Prostate gland (tissue), 2 donors: ENCODE results near the gene LINC00237. TPM values are rescaled to one million over a fixed set of nuclear protein-coding genes. Genes with fewer than 3 reads are reported as not detected.

ENCODE experiments used
- DNase-seq: peaks from one replicate; pipeline ENCODE4 v3.0.0-alpha.2; 2019; ENCODE audit warnings: low spot score
- H3K27ac ChIP-seq, 2 donors: fragments of 200-600 bp; sonication (generic); 2 replicates each; pipeline ENCODE4 v1.5.1; 2017 to 2019
- H3K27me3 ChIP-seq: fragments of 200-600 bp; sonication (generic); replicated peaks from 2 replicates; pipeline ENCODE4 v1.5.1; 2019; ENCODE audit not compliant: insufficient read depth
- H3K36me3 ChIP-seq, 2 donors: fragments of 200-600 bp; sonication (generic); 1 replicate in 1 of 2; 2 replicates in 1 of 2; pipeline versions ENCODE4 v1.5.1 to v1.8.1; 2017 to 2019
- H3K4me1 ChIP-seq: fragments of 200-600 bp; sonication (generic); replicated peaks from 2 replicates; pipeline ENCODE4 v1.5.1; 2019
- H3K4me3 ChIP-seq, 2 donors: fragments of 200-600 bp; sonication (generic); 2 replicates each; pipeline ENCODE4 v1.5.1; 2017 to 2019
- H3K9me3 ChIP-seq: fragments of 200-600 bp; sonication (generic); 2 replicates; pipeline ENCODE4 v1.5.1; 2017
- POLR2A ChIP-seq: fragments of 450-650 bp; IDR thresholded peaks from one replicate; pipeline ENCODE4 v1.6.1; 2016; ENCODE audit warnings: antibody characterized with exemption, mild to moderate bottlenecking
- POLR2AphosphoS5 ChIP-seq: sonication (generic); formaldehyde crosslinking; IDR thresholded peaks from one replicate; pipeline ENCODE4 v1.6.1; 2017; ENCODE audit warnings: antibody characterized with exemption
- WGBS: methylation state at CpG from one replicate; pipeline ENCODE4 v1.1.5; 2018; 5-methylcytosine and 5-hydroxymethylcytosine counted together
- intact Hi-C: fragments of 100-400 bp; cut with DNase I; formaldehyde crosslinking; loops from one replicate; pipeline ENCODE4 v1.14.2; 2022
- total RNA-seq, 2 donors: library from RNA; depleted of rRNA; stranded (reverse); fragments of >200 nt; gene quantifications; one replicate each; pipeline ENCODE4 v1.1.0, GENCODE V29; 2016
- TF ChIP-seq, protein P1 (sequence below), 4 experiments: fragments of 200-600 bp in 2 of 4; fragments of 450-650 bp in 2 of 4; sonication (generic) in 2 of 4; IDR thresholded peaks; 1 replicate in 3 of 4; 2 replicates in 1 of 4; pipeline ENCODE4 v1.5.1; 2016 to 2019; ENCODE audit warnings: antibody characterized with exemption in 4 of 4, mild to moderate bottlenecking in 2 of 4, moderate library complexity in 2 of 4

Gene LINC00237
- total RNA-seq, 2 donors from 2014 or later: not detected

- Histone ChIP-seq H3K4me1 (no peaks in the 10 kb centered on the region), H3K4me3 (no peak overlapping the region), H3K9me3 (no peaks in the 10 kb centered on the region), H3K36me3 (no peaks in the 10 kb centered on the region), H3K27me3 (no peaks in the 10 kb centered on the region), H3K27ac (no peak overlapping the region)
- WGBS: 77% methylated on average over 1 of the region's 1 CpG
- DNase-seq: no peak
- intact Hi-C loops: no loop called here
- TF ChIP-seq, protein P1, sequence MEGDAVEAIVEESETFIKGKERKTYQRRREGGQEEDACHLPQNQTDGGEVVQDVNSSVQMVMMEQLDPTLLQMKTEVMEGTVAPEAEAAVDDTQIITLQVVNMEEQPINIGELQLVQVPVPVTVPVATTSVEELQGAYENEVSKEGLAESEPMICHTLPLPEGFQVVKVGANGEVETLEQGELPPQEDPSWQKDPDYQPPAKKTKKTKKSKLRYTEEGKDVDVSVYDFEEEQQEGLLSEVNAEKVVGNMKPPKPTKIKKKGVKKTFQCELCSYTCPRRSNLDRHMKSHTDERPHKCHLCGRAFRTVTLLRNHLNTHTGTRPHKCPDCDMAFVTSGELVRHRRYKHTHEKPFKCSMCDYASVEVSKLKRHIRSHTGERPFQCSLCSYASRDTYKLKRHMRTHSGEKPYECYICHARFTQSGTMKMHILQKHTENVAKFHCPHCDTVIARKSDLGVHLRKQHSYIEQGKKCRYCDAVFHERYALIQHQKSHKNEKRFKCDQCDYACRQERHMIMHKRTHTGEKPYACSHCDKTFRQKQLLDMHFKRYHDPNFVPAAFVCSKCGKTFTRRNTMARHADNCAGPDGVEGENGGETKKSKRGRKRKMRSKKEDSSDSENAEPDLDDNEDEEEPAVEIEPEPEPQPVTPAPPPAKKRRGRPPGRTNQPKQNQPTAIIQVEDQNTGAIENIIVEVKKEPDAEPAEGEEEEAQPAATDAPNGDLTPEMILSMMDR (IDR thresholded peaks at IDR 0.05): no peak
- TF ChIP-seq POLR2A (no peak), POLR2AphosphoS5 (no peak)
These were observed 41.4 kb upstream of the LINC00237 start for GRCh38 chr20:21147593-21147992.

DNA sequence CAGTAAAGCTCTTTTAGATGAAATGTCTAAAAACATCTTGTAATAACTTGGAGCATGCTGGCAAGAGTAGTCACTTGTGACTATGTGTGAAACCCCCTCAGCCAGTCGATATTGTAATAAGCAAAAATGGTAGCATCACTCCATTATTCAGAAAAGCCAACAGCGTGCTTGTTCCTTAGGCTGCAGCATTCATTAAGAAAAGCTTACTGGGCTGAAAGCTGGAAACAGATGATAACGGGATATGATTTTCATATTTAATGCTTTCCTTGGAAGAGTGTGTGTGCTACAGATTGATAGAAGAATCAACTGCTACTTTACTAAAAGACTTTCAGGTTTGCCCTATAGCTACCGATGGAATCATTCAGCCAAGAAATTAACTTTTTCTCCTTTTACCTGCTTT is 40.1 kb upstream of the LINC00237 start:
- WGBS: 94% methylated on average over 4 of the region's 4 CpGs
- Histone ChIP-seq H3K4me3 (no peak overlapping the region), H3K27me3 (no peaks in the 10 kb centered on the region), H3K36me3 (no peaks in the 10 kb centered on the region), H3K27ac (no peak overlapping the region), H3K4me1 (no peaks in the 10 kb centered on the region), H3K9me3 (no peaks in the 10 kb centered on the region)
- TF ChIP-seq POLR2A (no peak), POLR2AphosphoS5 (no peak)
- TF ChIP-seq, protein P1 (IDR thresholded peaks at IDR 0.05): no peak
- intact Hi-C loops: no loop called here
- no peak for DNase-seq

DNA sequence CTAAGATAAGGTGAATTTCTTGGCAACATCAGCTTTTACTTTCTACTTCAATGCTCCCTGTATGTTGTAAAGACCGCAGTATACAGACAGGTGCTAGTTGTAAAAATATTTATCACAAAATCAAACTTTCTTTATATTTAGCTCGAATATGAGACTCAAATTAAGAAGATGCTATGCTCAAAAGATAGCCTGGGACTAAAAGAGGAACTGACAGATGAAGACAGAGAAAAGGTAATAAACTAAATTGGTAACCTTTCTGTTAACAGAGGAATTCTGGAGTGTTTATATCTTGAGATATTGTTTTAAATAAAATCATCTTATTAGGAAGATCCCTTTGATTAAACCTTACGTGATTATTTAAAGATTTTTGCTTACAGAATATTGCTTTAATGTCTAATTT is 39.3 kb upstream of the LINC00237 start:
- intact Hi-C loops: no loop called here
- TF ChIP-seq POLR2A (no peak), POLR2AphosphoS5 (no peak)
- TF ChIP-seq, protein P1 (IDR thresholded peaks at IDR 0.05): no peak
- Histone ChIP-seq H3K4me1 (no peaks in the 10 kb centered on the region), H3K27me3 (no peaks in the 10 kb centered on the region), H3K4me3 (no peak overlapping the region), H3K36me3 (no peaks in the 10 kb centered on the region), H3K27ac (no peak overlapping the region), H3K9me3 (no peaks in the 10 kb centered on the region)
- DNase-seq: no peak
- WGBS: 78% methylated on average over 3 of the region's 3 CpGs

DNA sequence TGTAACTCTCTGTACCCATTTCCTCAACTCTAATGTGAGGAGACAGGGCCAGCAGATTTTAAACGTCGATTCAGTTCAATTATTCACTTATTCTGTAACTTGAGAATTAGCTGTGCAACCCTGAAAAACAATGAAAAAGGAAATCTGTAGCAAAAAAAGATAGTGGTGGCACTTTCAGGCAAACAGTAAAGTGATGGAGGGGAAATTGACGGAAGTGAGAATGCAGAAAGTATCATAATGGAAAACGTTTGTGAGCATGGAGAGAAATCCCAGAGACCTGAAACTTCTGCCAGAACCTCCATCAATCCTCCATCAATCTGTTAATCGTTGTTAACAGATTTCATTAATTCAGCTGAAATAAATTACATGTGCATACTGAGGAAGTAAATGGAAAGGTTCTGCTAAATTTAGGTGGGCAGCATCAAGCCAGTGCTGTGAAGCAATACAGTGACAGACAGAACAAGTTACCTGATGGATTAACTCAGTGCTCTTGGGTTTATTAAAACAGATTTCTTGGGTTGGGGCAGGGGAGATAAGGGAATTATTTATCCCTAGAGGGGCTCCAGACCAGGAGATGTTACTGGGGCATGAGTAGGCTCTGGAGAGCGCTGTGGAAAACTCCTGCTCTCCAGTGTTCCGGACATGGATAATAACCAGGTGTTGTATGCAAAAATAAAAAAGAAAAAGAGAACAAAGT is 37.2 kb upstream of the LINC00237 start:
- Histone ChIP-seq H3K27me3 (no peaks in the 10 kb centered on the region), H3K9me3 (no peaks in the 10 kb centered on the region), H3K27ac (no peak overlapping the region), H3K4me3 (no peak overlapping the region), H3K36me3 (no peaks in the 10 kb centered on the region), H3K4me1 (no peaks in the 10 kb centered on the region)
- intact Hi-C loops: no loop called here
- TF ChIP-seq POLR2AphosphoS5 (no peak), POLR2A (no peak)
- TF ChIP-seq, protein P1 (IDR thresholded peaks at IDR 0.05): no peak
- no peak for DNase-seq
- 87% methylated on average over 7 of the region's 7 CpGs for WGBS

GRCh38 chr20:21141825-21142224 is 35.7 kb upstream of the LINC00237 start:
- no peak overlapping the region for H3K4me3 ChIP-seq
- H3K9me3 ChIP-seq: no peaks in the 10 kb centered on the region
- intact Hi-C loops: no loop called here
- no peaks in the 10 kb centered on the region for H3K4me1 ChIP-seq
- H3K27ac ChIP-seq: no peak overlapping the region
- DNase-seq: no peak
- WGBS: 91% methylated on average over 5 of the region's 5 CpGs
- H3K27me3 ChIP-seq: no peaks in the 10 kb centered on the region
- TF ChIP-seq POLR2AphosphoS5 (no peak), POLR2A (no peak)
- TF ChIP-seq, protein P1 (IDR thresholded peaks at IDR 0.05): no peak
- H3K36me3 ChIP-seq: no peaks in the 10 kb centered on the region
